Measurements from ENCODE around the gene ALDH1L1. TPM values are rescaled to one million over a fixed set of nuclear protein-coding genes. Genes with fewer than 3 reads are reported as not detected.

Gene ALDH1L1
- total RNA-seq, 4 donors from 2014 or later = 5.9 to 32.2 (median 16.1) TPM

- in situ Hi-C loops (cut with MboI; ENCODE audit: low pct_ligation_motif_present in 1 of 4, low pct_unique_long_range_greater_than_20kb in 1 of 4, low sequenced_read_pairs in 3 of 4) = loop anchor here in 3 of 4 donors (5.0 to 25.0 kb wide), 3 partner anchors 257 to 265 kb away; partner anchors contain the start of gene CFAP100 (in 3 of the 3)
Observed at GRCh38 chr3:126130081-126130855, 50.1 kb downstream of the ALDH1L1 start.

GRCh38 chr3:126129398-126129891 is 50.9 kb downstream of the ALDH1L1 start:
- no peaks in the 10 kb centered on the region for H3K27me3 ChIP-seq
- no peak overlapping the region for H3K4me3 ChIP-seq
- peak; percentile 6 for DNase-seq
- TF ChIP-seq POLR2AphosphoS5 (IDR thresholded peaks at IDR 0.05) (no peak), EP300 (IDR thresholded peaks at IDR 0.05; ENCODE audit: low read depth) (no peak), POLR2A (IDR thresholded peaks at IDR 0.05) (no peak)
- TF ChIP-seq, protein P1, sequence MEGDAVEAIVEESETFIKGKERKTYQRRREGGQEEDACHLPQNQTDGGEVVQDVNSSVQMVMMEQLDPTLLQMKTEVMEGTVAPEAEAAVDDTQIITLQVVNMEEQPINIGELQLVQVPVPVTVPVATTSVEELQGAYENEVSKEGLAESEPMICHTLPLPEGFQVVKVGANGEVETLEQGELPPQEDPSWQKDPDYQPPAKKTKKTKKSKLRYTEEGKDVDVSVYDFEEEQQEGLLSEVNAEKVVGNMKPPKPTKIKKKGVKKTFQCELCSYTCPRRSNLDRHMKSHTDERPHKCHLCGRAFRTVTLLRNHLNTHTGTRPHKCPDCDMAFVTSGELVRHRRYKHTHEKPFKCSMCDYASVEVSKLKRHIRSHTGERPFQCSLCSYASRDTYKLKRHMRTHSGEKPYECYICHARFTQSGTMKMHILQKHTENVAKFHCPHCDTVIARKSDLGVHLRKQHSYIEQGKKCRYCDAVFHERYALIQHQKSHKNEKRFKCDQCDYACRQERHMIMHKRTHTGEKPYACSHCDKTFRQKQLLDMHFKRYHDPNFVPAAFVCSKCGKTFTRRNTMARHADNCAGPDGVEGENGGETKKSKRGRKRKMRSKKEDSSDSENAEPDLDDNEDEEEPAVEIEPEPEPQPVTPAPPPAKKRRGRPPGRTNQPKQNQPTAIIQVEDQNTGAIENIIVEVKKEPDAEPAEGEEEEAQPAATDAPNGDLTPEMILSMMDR (IDR thresholded peaks at IDR 0.05) = no peak
- no peaks in the 10 kb centered on the region for H3K9me3 ChIP-seq
- in situ Hi-C loops (cut with MboI; ENCODE audit: low pct_ligation_motif_present in 1 of 4, low pct_unique_long_range_greater_than_20kb in 1 of 4, low sequenced_read_pairs in 3 of 4) (loop anchor here in 1 of 4 donors (25.0 kb wide), 1 partner anchor 258 kb away; the partner anchor contains the start of gene CFAP100), intact Hi-C loops (cut with DNase I; ENCODE audit: low total_unique reads) (no loop called here)
- H3K27ac ChIP-seq = no peak overlapping the region
- H3K4me1 ChIP-seq = peaks cover 0 to 2% (median 0%) of the 10 kb centered on the region in 4 donors
- no peaks in the 10 kb centered on the region for H3K36me3 ChIP-seq
- WGBS, 2 donors (ENCODE audit: low coverage in 1 of 2) = 73 to 80% methylated on average over 1 to 15 of the region's 16 CpGs

More at GRCh38 chr3:126130081-126130855, 50.1 kb downstream of the ALDH1L1 start:
- no peak overlapping the region for H3K27ac ChIP-seq
- 49% methylated on average over 10 of the region's 15 CpGs; no CpG with 5 or more reads in 1 of the 2 donors for WGBS, 2 donors (ENCODE audit: low coverage in 1 of 2)
- no peaks in the 10 kb centered on the region for H3K27me3 ChIP-seq
- peak; percentile 13 for DNase-seq
- H3K9me3 ChIP-seq = no peaks in the 10 kb centered on the region
- peaks cover 0 to 2% (median 0%) of the 10 kb centered on the region in 4 donors for H3K4me1 ChIP-seq
- intact Hi-C loops (cut with DNase I; ENCODE audit: low total_unique reads) = loop anchor here (5.0 kb wide), 1 partner anchor 77 kb away; no protein-coding TSS in a partner anchor
- no peaks in the 10 kb centered on the region for H3K36me3 ChIP-seq
- H3K4me3 ChIP-seq = no peak overlapping the region
- TF ChIP-seq EP300 (IDR thresholded peaks at IDR 0.05; ENCODE audit: low read depth) (no peak), POLR2AphosphoS5 (IDR thresholded peaks at IDR 0.05) (no peak), POLR2A (IDR thresholded peaks at IDR 0.05) (no peak)
- TF ChIP-seq, protein P1 (IDR thresholded peaks at IDR 0.05) = no peak

GRCh38 chr3:126128504-126129397 is 51.6 kb downstream of the ALDH1L1 start:
- in situ Hi-C loops (cut with MboI; ENCODE audit: low pct_ligation_motif_present in 1 of 4, low pct_unique_long_range_greater_than_20kb in 1 of 4, low sequenced_read_pairs in 3 of 4) = loop anchor here in 1 of 4 donors (25.0 kb wide), 1 partner anchor 259 kb away; the partner anchor contains the start of gene CFAP100
- Histone ChIP-seq H3K9me3 (no peaks in the 10 kb centered on the region), H3K27me3 (no peaks in the 10 kb centered on the region), H3K4me3 (no peak overlapping the region), H3K4me1 (no peaks in the 10 kb centered on the region), H3K27ac (no peak overlapping the region), H3K36me3 (no peaks in the 10 kb centered on the region)
- 81% methylated on average over 8 of the region's 13 CpGs; no CpG with 5 or more reads in 1 of the 2 donors for WGBS, 2 donors (ENCODE audit: low coverage in 1 of 2)
- intact Hi-C loops (cut with DNase I; ENCODE audit: low total_unique reads) = no loop called here
- TF ChIP-seq POLR2AphosphoS5 (IDR thresholded peaks at IDR 0.05) (no peak), POLR2A (IDR thresholded peaks at IDR 0.05) (no peak), EP300 (IDR thresholded peaks at IDR 0.05; ENCODE audit: low read depth) (no peak)
- TF ChIP-seq, protein P1 (IDR thresholded peaks at IDR 0.05) = no peak
- no peak for DNase-seq

Measured in transverse colon (tissue), 4 donors.